Measurements from ENCODE around the gene GAK. TPM values are rescaled to one million over a fixed set of nuclear protein-coding genes. Genes with fewer than 3 reads are reported as not detected.
A peak's percentile ranks its signal among the peaks of the same experiment; 100 is the strongest.
"Not testable (repeated sequence)": the region's sequence is repeated elsewhere in the genome, so short reads cannot be mapped to it uniquely, and the experiment has no call there.

The GAK gene
- total RNA-seq, 1 experiment from 2014 or later: 86.6 TPM

DNA sequence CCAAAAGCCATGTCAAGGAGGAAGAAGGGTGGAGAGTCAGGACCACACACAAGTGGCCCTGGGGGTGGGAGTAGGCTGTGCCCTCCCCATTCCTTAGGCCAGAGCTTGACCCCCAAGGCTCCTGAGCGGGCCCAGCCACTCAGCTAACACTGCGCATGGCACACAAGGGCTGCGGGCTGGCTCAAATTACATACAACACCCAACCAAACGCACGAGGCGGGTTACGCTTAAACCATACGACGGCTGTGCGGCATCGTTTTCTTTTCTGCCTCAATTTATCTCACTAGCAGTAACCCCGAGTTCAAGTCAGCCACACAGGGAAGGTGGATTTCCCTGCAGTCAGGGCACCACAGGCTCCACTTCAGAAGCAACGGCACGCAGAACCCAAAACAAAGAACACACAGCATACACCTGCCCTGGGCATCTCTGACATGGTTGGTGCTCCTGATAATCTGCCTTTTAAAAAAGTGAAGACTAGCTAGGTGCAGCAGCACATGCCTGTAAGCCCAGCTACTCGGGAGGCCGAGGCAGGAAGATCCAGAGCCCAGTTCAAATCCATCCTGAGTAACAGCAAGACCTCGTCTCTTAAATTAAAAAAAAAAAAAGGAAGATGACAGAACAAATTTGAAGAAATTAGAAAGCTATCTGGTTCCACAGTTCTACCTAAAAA, 2.9 kb downstream of the GAK start:
- no peak for ATAC-seq
- Histone ChIP-seq H3K4me3 (ENCODE audit: low read depth in 2 of 2, low read length in 2 of 2) (no peak overlapping the region), H3K36me3 (ENCODE audit: control insufficient read depth, insufficient read depth, low read length) (peaks cover 4% of the 10 kb centered on the region; the same call in 1 of the 2 replicates), H3K4me1 (ENCODE audit: control insufficient read depth, insufficient read depth, low read length) (peaks cover 24% of the 10 kb centered on the region), H3K27ac (ENCODE audit: low read length) (no peak overlapping the region), H3K27me3 (ENCODE audit: control insufficient read depth, insufficient read depth, low read length) (no peaks in the 10 kb centered on the region), H3K9me3 (ENCODE audit: control insufficient read depth, insufficient read depth, low read depth, low read length) (no peaks in the 10 kb centered on the region)
- no peak for DNase-seq (ENCODE audit: low read depth, low spot score)
- CTCF ChIA-PET: interaction anchor here (0.7 kb wide), 1 partner anchor 150 kb away, joined by 4 read pairs; no protein-coding TSS in a partner anchor
- no TSS peak for BruUV-seq (replicated peaks)
- TF ChIP-seq TCF7L2 (IDR thresholded peaks at IDR 0.05; ENCODE audit: low read depth, low read length) (no peak), POLR2AphosphoS5 (IDR thresholded peaks at IDR 0.05; ENCODE audit: low read depth, low read length) (no peak), SIN3A (IDR thresholded peaks at IDR 0.05; ENCODE audit: borderline replicate concordance, insufficient read depth, low read depth, low read length) (no peak)
- TF ChIP-seq, protein P1, sequence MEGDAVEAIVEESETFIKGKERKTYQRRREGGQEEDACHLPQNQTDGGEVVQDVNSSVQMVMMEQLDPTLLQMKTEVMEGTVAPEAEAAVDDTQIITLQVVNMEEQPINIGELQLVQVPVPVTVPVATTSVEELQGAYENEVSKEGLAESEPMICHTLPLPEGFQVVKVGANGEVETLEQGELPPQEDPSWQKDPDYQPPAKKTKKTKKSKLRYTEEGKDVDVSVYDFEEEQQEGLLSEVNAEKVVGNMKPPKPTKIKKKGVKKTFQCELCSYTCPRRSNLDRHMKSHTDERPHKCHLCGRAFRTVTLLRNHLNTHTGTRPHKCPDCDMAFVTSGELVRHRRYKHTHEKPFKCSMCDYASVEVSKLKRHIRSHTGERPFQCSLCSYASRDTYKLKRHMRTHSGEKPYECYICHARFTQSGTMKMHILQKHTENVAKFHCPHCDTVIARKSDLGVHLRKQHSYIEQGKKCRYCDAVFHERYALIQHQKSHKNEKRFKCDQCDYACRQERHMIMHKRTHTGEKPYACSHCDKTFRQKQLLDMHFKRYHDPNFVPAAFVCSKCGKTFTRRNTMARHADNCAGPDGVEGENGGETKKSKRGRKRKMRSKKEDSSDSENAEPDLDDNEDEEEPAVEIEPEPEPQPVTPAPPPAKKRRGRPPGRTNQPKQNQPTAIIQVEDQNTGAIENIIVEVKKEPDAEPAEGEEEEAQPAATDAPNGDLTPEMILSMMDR (IDR thresholded peaks at IDR 0.05): no peak
- TF ChIP-seq, protein P2, sequence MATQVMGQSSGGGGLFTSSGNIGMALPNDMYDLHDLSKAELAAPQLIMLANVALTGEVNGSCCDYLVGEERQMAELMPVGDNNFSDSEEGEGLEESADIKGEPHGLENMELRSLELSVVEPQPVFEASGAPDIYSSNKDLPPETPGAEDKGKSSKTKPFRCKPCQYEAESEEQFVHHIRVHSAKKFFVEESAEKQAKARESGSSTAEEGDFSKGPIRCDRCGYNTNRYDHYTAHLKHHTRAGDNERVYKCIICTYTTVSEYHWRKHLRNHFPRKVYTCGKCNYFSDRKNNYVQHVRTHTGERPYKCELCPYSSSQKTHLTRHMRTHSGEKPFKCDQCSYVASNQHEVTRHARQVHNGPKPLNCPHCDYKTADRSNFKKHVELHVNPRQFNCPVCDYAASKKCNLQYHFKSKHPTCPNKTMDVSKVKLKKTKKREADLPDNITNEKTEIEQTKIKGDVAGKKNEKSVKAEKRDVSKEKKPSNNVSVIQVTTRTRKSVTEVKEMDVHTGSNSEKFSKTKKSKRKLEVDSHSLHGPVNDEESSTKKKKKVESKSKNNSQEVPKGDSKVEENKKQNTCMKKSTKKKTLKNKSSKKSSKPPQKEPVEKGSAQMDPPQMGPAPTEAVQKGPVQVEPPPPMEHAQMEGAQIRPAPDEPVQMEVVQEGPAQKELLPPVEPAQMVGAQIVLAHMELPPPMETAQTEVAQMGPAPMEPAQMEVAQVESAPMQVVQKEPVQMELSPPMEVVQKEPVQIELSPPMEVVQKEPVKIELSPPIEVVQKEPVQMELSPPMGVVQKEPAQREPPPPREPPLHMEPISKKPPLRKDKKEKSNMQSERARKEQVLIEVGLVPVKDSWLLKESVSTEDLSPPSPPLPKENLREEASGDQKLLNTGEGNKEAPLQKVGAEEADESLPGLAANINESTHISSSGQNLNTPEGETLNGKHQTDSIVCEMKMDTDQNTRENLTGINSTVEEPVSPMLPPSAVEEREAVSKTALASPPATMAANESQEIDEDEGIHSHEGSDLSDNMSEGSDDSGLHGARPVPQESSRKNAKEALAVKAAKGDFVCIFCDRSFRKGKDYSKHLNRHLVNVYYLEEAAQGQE (IDR thresholded peaks at IDR 0.05; ENCODE audit: insufficient read depth in 1 of 2, low read depth in 2 of 2, low read length in 1 of 2): no peak
- in situ Hi-C loops (cut with HindIII; ENCODE audit: low pct_unique_long_range_greater_than_20kb, low sequenced_read_pairs) (no loop called here), intact Hi-C loops (cut with micrococcal nuclease; ENCODE audit: unreplicated experiment) (no loop called here)
- POLR2A ChIA-PET: no interaction called here

DNA sequence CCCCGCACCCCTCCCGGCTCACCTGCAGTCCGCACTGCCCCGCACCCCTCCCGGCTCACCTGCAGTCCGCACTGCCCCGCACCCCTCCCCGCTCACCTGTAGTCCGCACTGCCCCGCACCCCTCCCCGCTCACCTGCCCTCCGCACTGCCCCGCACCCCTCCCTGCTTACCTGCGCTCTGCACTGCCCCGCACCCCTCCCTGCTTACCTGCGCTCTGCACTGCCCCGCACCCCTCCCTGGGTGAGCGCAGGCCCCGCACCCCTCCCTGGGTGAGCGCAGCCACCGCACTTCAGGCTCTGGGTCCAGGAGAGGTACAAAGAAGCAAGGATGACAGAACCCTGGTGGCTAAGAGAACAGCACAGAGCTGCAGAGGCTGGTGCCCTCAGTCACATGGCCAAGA, 4.5 kb downstream of the GAK start:
- H3K9me3 ChIP-seq (ENCODE audit: control insufficient read depth, insufficient read depth, low read depth, low read length); DNase-seq (ENCODE audit: low read depth, low spot score); H3K36me3 ChIP-seq (ENCODE audit: control insufficient read depth, insufficient read depth, low read length); H3K27ac ChIP-seq (ENCODE audit: low read length); POLR2A ChIA-PET; in situ Hi-C loops (cut with HindIII; ENCODE audit: low pct_unique_long_range_greater_than_20kb, low sequenced_read_pairs); ATAC-seq; H3K27me3 ChIP-seq (ENCODE audit: control insufficient read depth, insufficient read depth, low read length); intact Hi-C loops (cut with micrococcal nuclease; ENCODE audit: unreplicated experiment); H3K4me3 ChIP-seq (ENCODE audit: low read depth in 2 of 2, low read length in 2 of 2); BruUV-seq (replicated peaks): not testable (repeated sequence)
- CTCF ChIA-PET: interaction anchor here (0.7 kb wide), 1 partner anchor 264 kb away, joined by 4 read pairs; no protein-coding TSS in a partner anchor
- H3K4me1 ChIP-seq (ENCODE audit: control insufficient read depth, insufficient read depth, low read length): peaks cover 24% of the 10 kb centered on the region

DNA sequence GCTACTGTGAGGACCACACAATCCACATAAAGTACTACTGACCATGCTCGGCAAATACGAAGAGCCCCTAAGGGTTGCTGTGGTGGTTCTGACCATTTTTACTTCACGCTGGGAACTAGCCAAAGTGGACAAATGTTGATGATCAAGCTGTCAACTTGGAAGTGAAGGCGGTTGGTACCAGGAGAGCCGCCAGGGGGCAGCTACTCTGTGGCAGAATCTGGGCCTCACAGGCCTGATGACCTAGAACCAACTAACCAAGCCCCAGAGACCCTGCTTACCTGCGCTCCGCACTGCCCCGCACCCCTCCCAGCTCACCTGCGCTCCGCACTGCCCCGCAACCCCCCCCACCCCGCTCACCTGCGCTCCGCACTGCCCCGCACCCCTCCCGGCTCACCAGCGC, 5.6 kb downstream of the GAK start:
- TF ChIP-seq SIN3A (IDR thresholded peaks at IDR 0.05; ENCODE audit: borderline replicate concordance, insufficient read depth, low read depth, low read length) (no peak), POLR2AphosphoS5 (IDR thresholded peaks at IDR 0.05; ENCODE audit: low read depth, low read length) (no peak), TCF7L2 (IDR thresholded peaks at IDR 0.05; ENCODE audit: low read depth, low read length) (no peak)
- TF ChIP-seq, protein P1 (IDR thresholded peaks at IDR 0.05): peak; percentile 69
- Histone ChIP-seq H3K4me3 (ENCODE audit: low read depth in 2 of 2, low read length in 2 of 2) (no peak overlapping the region), H3K27me3 (ENCODE audit: control insufficient read depth, insufficient read depth, low read length) (no peaks in the 10 kb centered on the region), H3K36me3 (ENCODE audit: control insufficient read depth, insufficient read depth, low read length) (peaks cover 4% of the 10 kb centered on the region; the same call in 1 of the 2 replicates), H3K4me1 (ENCODE audit: control insufficient read depth, insufficient read depth, low read length) (peaks cover 24% of the 10 kb centered on the region), H3K9me3 (ENCODE audit: control insufficient read depth, insufficient read depth, low read depth, low read length) (no peaks in the 10 kb centered on the region), H3K27ac (ENCODE audit: low read length) (no peak overlapping the region)
- BruUV-seq (replicated peaks): no TSS peak
- ChIA-PET CTCF (no interaction called here), POLR2A (interaction anchor here (0.7 kb wide), 1 partner anchor 152 kb away, joined by 4 read pairs; no protein-coding TSS in a partner anchor)
- peak; percentile 58; the same call in 1 of the 2 replicates for ATAC-seq
- in situ Hi-C loops (cut with HindIII; ENCODE audit: low pct_unique_long_range_greater_than_20kb, low sequenced_read_pairs): no loop called here
- no peak for DNase-seq (ENCODE audit: low read depth, low spot score)
- intact Hi-C loops (cut with micrococcal nuclease; ENCODE audit: unreplicated experiment): no loop called here

Measured in Panc1 (cell line).